Liver (tissue), 3 donors: ENCODE measurements around the gene C6orf163.

ENCODE experiments used
- HNF4A ChIP-seq, 2 donors: conservative IDR thresholded peaks; 2 replicates each; pipeline ENCODE4 v1.6.1; 2016; ENCODE audit warnings: antibody characterized with exemption in 2 of 2, mild to moderate bottlenecking in 2 of 2
- JUND ChIP-seq, 2 donors: IDR thresholded peaks; 2 replicates each; pipeline ENCODE4 v1.6.1; 2016; ENCODE audit warnings: antibody characterized with exemption in 2 of 2
- RAD21 ChIP-seq, 2 donors: IDR thresholded peaks; 2 replicates each; pipeline ENCODE4 v1.6.1; 2016; ENCODE audit warnings: antibody characterized with exemption in 2 of 2, mild to moderate bottlenecking in 2 of 2
- SP1 ChIP-seq: IDR thresholded peaks from 2 replicates; pipeline ENCODE4 v1.6.1; 2018; ENCODE audit warnings: antibody characterized with exemption, mild to moderate bottlenecking
- TAF1 ChIP-seq: conservative IDR thresholded peaks from 2 replicates; pipeline ENCODE4 v1.6.1; 2016; ENCODE audit warnings: antibody characterized with exemption, mild to moderate bottlenecking
- TF ChIP-seq, protein P1 (sequence below): fragments of 150-350 bp; IDR thresholded peaks from 2 replicates; pipeline ENCODE4 v1.5.1; 2017; ENCODE audit warnings: improper control_type of control experiment, low read depth, low read length; ENCODE audit not compliant: missing input control
- TF ChIP-seq, protein P2 (sequence below): IDR thresholded peaks from 2 replicates; pipeline ENCODE4 v1.6.1; 2016; ENCODE audit warnings: antibody characterized with exemption
- TF ChIP-seq, protein P3 (sequence below): IDR thresholded peaks from 2 replicates; pipeline ENCODE4 v1.6.1; 2016; ENCODE audit warnings: antibody characterized with exemption, mild to moderate bottlenecking
- TF ChIP-seq, protein P4 (sequence below): IDR thresholded peaks from 2 replicates; pipeline ENCODE4 v1.6.1; 2016; ENCODE audit warnings: antibody characterized with exemption
- donor health status: healthy.
- donor health status: healthy.

DNA sequence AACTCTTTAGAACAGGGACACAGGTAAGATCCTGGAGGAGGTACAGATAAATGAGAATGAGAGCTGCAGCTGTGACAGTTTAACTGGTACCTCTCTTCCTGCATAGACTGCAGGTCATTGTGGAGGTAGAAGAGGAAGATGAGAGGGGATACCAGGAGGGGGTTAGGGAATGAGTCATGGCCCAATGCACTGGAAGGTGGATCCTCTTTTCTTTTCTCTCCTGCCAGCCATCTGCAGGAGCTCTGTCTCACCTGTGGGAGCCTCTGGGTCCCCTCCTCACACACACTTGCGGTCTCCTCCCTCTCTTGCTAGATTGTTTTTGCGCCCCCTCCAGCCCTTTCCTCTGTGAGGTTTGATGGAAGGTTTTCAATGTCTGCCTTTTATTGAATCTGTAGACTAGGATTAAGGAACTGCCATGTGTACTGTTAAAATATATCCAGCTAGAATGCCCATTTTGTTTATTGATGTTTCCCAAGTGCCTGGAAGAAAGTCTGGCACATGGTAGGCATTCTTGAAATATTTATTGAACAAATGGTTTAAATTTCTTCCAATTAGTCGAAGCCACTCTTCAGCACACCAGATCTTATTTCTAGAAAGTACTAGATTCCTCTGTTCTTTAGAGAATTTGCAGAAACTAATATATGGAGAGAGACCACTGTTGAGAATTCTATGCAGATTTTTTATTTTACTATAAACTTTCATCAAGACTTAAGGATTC lies 13.0 kb downstream of the C6orf163 start:
- TF ChIP-seq, protein P1, sequence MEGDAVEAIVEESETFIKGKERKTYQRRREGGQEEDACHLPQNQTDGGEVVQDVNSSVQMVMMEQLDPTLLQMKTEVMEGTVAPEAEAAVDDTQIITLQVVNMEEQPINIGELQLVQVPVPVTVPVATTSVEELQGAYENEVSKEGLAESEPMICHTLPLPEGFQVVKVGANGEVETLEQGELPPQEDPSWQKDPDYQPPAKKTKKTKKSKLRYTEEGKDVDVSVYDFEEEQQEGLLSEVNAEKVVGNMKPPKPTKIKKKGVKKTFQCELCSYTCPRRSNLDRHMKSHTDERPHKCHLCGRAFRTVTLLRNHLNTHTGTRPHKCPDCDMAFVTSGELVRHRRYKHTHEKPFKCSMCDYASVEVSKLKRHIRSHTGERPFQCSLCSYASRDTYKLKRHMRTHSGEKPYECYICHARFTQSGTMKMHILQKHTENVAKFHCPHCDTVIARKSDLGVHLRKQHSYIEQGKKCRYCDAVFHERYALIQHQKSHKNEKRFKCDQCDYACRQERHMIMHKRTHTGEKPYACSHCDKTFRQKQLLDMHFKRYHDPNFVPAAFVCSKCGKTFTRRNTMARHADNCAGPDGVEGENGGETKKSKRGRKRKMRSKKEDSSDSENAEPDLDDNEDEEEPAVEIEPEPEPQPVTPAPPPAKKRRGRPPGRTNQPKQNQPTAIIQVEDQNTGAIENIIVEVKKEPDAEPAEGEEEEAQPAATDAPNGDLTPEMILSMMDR: no peak
- TF ChIP-seq JUND (IDR thresholded peaks at IDR 0.05) (no peak), SP1 (no peak), RAD21 (IDR thresholded peaks at IDR 0.05) (no peak), HNF4A (conservative IDR thresholded peaks at IDR 0.05) (no peak), TAF1 (no peak)
- TF ChIP-seq, protein P2, sequence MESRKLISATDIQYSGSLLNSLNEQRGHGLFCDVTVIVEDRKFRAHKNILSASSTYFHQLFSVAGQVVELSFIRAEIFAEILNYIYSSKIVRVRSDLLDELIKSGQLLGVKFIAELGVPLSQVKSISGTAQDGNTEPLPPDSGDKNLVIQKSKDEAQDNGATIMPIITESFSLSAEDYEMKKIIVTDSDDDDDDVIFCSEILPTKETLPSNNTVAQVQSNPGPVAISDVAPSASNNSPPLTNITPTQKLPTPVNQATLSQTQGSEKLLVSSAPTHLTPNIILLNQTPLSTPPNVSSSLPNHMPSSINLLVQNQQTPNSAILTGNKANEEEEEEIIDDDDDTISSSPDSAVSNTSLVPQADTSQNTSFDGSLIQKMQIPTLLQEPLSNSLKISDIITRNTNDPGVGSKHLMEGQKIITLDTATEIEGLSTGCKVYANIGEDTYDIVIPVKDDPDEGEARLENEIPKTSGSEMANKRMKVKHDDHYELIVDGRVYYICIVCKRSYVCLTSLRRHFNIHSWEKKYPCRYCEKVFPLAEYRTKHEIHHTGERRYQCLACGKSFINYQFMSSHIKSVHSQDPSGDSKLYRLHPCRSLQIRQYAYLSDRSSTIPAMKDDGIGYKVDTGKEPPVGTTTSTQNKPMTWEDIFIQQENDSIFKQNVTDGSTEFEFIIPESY: no peak
- TF ChIP-seq, protein P3, sequence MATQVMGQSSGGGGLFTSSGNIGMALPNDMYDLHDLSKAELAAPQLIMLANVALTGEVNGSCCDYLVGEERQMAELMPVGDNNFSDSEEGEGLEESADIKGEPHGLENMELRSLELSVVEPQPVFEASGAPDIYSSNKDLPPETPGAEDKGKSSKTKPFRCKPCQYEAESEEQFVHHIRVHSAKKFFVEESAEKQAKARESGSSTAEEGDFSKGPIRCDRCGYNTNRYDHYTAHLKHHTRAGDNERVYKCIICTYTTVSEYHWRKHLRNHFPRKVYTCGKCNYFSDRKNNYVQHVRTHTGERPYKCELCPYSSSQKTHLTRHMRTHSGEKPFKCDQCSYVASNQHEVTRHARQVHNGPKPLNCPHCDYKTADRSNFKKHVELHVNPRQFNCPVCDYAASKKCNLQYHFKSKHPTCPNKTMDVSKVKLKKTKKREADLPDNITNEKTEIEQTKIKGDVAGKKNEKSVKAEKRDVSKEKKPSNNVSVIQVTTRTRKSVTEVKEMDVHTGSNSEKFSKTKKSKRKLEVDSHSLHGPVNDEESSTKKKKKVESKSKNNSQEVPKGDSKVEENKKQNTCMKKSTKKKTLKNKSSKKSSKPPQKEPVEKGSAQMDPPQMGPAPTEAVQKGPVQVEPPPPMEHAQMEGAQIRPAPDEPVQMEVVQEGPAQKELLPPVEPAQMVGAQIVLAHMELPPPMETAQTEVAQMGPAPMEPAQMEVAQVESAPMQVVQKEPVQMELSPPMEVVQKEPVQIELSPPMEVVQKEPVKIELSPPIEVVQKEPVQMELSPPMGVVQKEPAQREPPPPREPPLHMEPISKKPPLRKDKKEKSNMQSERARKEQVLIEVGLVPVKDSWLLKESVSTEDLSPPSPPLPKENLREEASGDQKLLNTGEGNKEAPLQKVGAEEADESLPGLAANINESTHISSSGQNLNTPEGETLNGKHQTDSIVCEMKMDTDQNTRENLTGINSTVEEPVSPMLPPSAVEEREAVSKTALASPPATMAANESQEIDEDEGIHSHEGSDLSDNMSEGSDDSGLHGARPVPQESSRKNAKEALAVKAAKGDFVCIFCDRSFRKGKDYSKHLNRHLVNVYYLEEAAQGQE: no peak
- TF ChIP-seq, protein P4, sequence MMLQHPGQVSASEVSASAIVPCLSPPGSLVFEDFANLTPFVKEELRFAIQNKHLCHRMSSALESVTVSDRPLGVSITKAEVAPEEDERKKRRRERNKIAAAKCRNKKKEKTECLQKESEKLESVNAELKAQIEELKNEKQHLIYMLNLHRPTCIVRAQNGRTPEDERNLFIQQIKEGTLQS: no peak
